Measurements from ENCODE around the gene FIZ1.

- TF ChIP-seq CTCF (IDR thresholded peaks at IDR 0.05; ENCODE audit: low read depth, low read length, missing input control), result no peak
- no peak for TF ChIP-seq REST (IDR thresholded peaks at IDR 0.05)
- TF ChIP-seq JUND (IDR thresholded peaks at IDR 0.05), result no peak
- TF ChIP-seq TAF1 (conservative IDR thresholded peaks at IDR 0.05), result no peak
- TF ChIP-seq RXRA (IDR thresholded peaks at IDR 0.05), result no peak
- TF ChIP-seq EGR1 (IDR thresholded peaks at IDR 0.05; ENCODE audit: low read depth in 2 of 2), result no peak
These were observed 14.1 kb upstream of the FIZ1 start for GRCh38 chr19:55613396-55613795.

Measured in liver (tissue), 3 donors.